Activated CD4-positive, alpha-beta memory T cell treated with anti-CD3 and anti-CD28 coated beads, Interleukin-2, amount 10 ng/mL, durations not matched to agents 7 days and 5 days (primary cell): ENCODE results near the gene FAXC. TPM values are rescaled to one million over a fixed set of nuclear protein-coding genes. Genes with fewer than 3 reads are reported as not detected.

Experiments
- CTCF ChIA-PET: fragments of 350-600 bp; sonication (Branson Sonifier 250); formaldehyde crosslinking; loops from one replicate; lab custom pipeline; 2021; ENCODE audit warnings: antibody characterized with exemption, inconsistent platforms; lab: Charles Lee
- POLR2A ChIA-PET: fragments of 350-600 bp; sonication (Branson Sonifier 250); formaldehyde crosslinking; loops from one replicate; lab custom pipeline; 2021; ENCODE audit warnings: antibody characterized with exemption; lab: Charles Lee
- DNase-seq: peaks from one replicate; pipeline ENCODE4 v3.0.0-alpha.2; 2020
- H3K27ac Mint-ChIP-seq: one replicate; pipeline ENCODE4 v1.8.0; 2021; ENCODE audit warnings: mild to moderate bottlenecking, mixed read lengths
- H3K27me3 Mint-ChIP-seq: one replicate; pipeline ENCODE4 v1.8.0; 2021; ENCODE audit warnings: mixed read lengths
- H3K36me3 Mint-ChIP-seq: one replicate; pipeline ENCODE4 v1.8.0; 2021; ENCODE audit warnings: low read depth, mixed read lengths
- H3K4me1 Mint-ChIP-seq: one replicate; pipeline ENCODE4 v1.8.0; 2021; ENCODE audit warnings: mixed read lengths
- H3K4me3 Mint-ChIP-seq: one replicate; pipeline ENCODE4 v1.8.0; 2021; ENCODE audit warnings: mild to moderate bottlenecking, mixed read lengths
- H3K9me3 Mint-ChIP-seq: one replicate; pipeline ENCODE4 v1.8.0; 2021; ENCODE audit warnings: mixed read lengths
- total RNA-seq, 2 experiments: library from RNA; stranded (reverse); gene quantifications; one replicate each; pipeline ENCODE4 v1.2.3, GENCODE V29; 2021

Gene FAXC
- total RNA-seq, 2 experiments from 2014 or later = 0.23 to 0.38 TPM

DNA sequence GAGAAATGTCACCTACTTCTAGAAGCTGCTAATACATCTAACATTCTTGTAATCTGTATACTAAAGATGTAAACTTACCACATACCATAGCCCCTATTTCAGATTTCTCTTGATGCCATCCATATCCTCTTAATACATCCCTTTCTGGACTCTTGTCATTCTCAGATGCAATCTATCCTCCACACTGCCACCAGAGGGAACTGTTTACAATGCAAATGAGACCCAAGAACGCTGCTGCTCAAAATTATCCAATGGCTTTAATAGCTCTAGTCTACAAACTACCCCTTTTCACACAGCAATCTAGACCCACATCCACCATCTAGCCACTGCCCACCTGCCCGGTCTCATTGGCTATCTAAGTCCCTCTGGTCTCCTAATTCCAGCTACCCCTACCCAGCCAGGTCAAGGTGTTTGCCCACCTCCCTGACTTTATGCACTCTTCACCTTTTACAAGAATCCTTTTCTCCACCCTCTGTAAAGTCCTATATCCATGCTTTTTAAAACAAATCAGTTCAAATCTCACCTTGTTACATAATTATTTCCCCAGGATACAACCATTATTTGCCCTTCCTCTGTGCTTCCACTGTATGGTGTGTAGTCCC, 14.8 kb downstream of the FAXC start:
- no peaks in the 10 kb centered on the region for H3K9me3 Mint-ChIP-seq
- DNase-seq = peak; percentile 26
- no peak overlapping the region for H3K4me3 Mint-ChIP-seq
- ChIA-PET POLR2A (no interaction called here), CTCF (interaction anchor here (0.6 to 1.4 kb wide), 13 partner anchors 10 to 99 kb away, joined by 3 to 8 read pairs (median 4); partner anchors contain the start of genes COQ3 and FAXC)
- no peaks in the 10 kb centered on the region for H3K36me3 Mint-ChIP-seq
- peaks cover 26% of the 10 kb centered on the region for H3K27me3 Mint-ChIP-seq
- no peak overlapping the region for H3K27ac Mint-ChIP-seq
- H3K4me1 Mint-ChIP-seq = peaks cover 10% of the 10 kb centered on the region

DNA sequence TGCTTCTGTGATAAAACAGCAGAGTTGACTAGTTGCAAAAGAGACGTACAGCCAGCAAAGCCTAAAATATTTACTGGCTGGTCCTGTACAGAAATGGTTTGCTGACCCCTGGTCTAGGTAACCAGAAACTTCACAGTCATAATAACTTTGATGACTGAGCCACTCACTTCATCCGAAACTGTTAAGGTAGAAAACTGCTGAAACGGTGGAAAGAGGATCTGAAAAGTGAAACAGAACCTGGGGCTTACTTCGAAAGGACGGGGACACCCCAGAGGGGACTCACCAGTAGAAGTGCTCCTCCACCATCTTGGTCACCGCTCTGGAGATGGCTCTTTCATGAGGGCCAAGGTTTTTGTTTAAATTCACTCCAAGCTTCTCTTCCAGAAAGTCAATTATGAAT, 16.4 kb downstream of the FAXC start:
- ChIA-PET CTCF (interaction anchor here (1.2 kb wide), 1 partner anchor 93 kb away, joined by 5 read pairs; no protein-coding TSS in a partner anchor), POLR2A (no interaction called here)
- H3K4me3 Mint-ChIP-seq = no peak overlapping the region
- no peaks in the 10 kb centered on the region for H3K36me3 Mint-ChIP-seq
- H3K9me3 Mint-ChIP-seq = no peaks in the 10 kb centered on the region
- H3K4me1 Mint-ChIP-seq = peaks cover 10% of the 10 kb centered on the region
- no peak for DNase-seq
- peaks cover 18% of the 10 kb centered on the region for H3K27me3 Mint-ChIP-seq
- H3K27ac Mint-ChIP-seq = no peak overlapping the region

DNA sequence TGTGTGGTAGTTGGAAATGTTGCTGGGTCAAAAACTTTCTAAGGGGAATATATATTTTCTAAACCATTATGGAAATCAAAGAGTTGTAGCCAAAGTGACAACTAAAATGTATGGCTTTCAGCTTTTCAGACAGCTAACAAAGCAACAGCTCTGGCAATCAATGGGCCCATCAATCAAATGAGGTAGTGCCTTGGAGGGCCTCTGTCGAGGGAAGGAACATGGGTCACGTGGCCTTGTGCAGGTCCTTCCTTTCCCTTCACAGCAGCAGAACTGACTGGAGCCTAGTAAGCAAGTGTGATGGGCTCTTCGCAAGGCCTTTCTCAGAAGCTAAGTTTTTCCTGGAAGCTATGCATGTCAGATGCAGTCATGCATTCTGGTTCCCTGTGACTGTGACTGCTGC, 17.9 kb downstream of the FAXC start:
- Mint-ChIP-seq H3K27me3 (peaks cover 7% of the 10 kb centered on the region), H3K9me3 (no peaks in the 10 kb centered on the region), H3K36me3 (no peaks in the 10 kb centered on the region), H3K27ac (no peak overlapping the region), H3K4me3 (no peak overlapping the region), H3K4me1 (peaks cover 10% of the 10 kb centered on the region)
- DNase-seq = no peak
- CTCF ChIA-PET = interaction anchor here (1.1 to 3.1 kb wide), 10 partner anchors 12 to 415 kb away, joined by 3 to 23 read pairs (median 5); partner anchors contain the start of gene COQ3
- POLR2A ChIA-PET = no interaction called here

DNA sequence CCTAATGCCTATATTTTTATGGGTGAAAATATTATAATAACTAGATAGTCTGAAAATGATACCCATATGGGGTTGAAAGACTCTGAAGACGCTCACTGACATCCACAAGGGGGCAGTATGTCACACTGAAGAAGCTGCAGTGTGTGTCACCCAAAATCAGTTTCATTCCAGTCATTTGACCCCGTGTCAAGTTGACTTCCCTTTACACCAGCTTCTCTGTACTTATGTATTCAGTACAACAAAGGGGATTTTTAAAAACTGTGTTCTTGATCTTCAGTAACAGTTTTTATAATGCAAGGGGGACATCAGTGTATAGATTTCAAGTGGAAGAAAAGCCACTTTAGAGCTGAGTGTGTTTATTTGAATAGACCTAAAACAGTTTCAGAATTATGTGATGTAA, 19.3 kb downstream of the FAXC start:
- Mint-ChIP-seq H3K4me1 (peaks cover 10% of the 10 kb centered on the region), H3K27ac (no peak overlapping the region), H3K27me3 (peaks cover 8% of the 10 kb centered on the region), H3K36me3 (no peaks in the 10 kb centered on the region), H3K4me3 (no peak overlapping the region), H3K9me3 (no peaks in the 10 kb centered on the region)
- DNase-seq = peak; percentile 64
- POLR2A ChIA-PET = interaction anchor here (1.2 to 1.5 kb wide), 2 partner anchors 17 to 96 kb away, joined by 3 to 6 read pairs; no protein-coding TSS in a partner anchor
- CTCF ChIA-PET = interaction anchor here (0.7 to 3.1 kb wide), 31 partner anchors 8 to 493 kb away, joined by 3 to 23 read pairs (median 4); partner anchors contain the start of genes CCNC and COQ3

DNA sequence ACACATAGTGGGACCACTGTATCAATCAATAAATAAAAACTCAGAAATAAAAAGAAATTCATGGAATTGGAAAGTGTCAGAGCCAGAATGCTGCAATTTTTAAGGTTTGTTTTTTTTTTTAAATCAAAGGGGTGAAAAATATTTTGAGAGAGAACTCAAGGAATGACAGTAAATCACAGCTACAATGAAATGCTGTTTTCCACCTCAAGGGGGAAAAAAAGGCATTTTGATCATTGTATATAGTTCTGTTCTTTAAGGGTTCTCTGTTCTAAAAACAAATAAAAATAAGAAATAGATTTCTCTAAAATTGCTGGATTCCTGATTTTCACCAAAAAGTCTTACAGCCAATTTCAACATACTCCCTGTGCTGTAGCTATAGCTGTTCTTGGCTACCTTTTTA, 24.5 kb downstream of the FAXC start:
- Mint-ChIP-seq H3K9me3 (no peaks in the 10 kb centered on the region), H3K4me3 (no peak overlapping the region), H3K27ac (no peak overlapping the region), H3K4me1 (no peaks in the 10 kb centered on the region), H3K27me3 (peaks cover 23% of the 10 kb centered on the region), H3K36me3 (no peaks in the 10 kb centered on the region)
- POLR2A ChIA-PET = no interaction called here
- CTCF ChIA-PET = no interaction called here
- no peak for DNase-seq

DNA sequence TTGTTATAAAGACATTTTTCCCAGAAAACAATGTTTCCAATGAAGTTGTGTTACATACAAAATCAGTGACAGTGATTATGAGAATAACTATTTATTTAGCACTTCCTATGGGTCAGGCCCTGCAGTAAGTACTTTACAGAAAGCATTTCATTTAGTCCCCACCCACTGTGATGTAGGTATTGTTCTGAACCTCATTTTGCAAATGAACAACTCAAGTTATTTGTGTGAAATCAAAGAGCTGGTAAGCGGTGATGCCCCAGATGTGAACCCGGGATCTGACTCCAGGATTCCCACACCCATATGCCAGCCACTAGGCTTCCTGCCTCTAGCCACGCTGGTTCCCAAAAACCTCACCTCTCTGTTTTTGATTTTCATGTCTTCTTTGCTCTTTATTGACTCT, 30.9 kb downstream of the FAXC start:
- CTCF ChIA-PET = interaction anchor here (1.8 kb wide), 1 partner anchor 12 kb away, joined by 10 read pairs; no protein-coding TSS in a partner anchor
- no peaks in the 10 kb centered on the region for H3K9me3 Mint-ChIP-seq
- no peaks in the 10 kb centered on the region for H3K36me3 Mint-ChIP-seq
- no peak for DNase-seq
- peaks cover 33% of the 10 kb centered on the region for H3K27me3 Mint-ChIP-seq
- POLR2A ChIA-PET = no interaction called here
- no peaks in the 10 kb centered on the region for H3K4me1 Mint-ChIP-seq
- no peak overlapping the region for H3K4me3 Mint-ChIP-seq
- H3K27ac Mint-ChIP-seq = no peak overlapping the region

DNA sequence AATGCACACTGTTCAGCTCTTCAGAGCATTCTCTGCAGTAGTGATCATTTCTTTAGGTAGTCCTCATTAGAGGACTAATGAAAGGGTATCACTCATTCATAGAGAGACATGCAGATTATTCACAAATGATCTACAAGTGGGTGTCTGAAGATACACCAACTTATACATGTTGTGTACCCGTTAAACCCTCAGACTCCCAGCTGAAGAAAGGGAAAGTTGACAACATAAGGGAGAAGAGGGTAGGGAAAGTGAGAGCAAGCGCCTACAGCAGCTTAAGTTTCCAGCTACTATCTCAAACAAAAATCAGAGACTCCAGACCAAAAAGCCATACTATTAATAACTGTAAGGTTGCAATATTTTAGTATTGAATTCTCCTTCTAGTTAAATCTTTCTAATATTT, 37.1 kb downstream of the FAXC start:
- POLR2A ChIA-PET = no interaction called here
- Mint-ChIP-seq H3K9me3 (no peaks in the 10 kb centered on the region), H3K36me3 (no peaks in the 10 kb centered on the region), H3K4me1 (no peaks in the 10 kb centered on the region), H3K4me3 (no peak overlapping the region), H3K27me3 (peaks cover 24% of the 10 kb centered on the region), H3K27ac (no peak overlapping the region)
- DNase-seq = no peak
- CTCF ChIA-PET = interaction anchor here (0.9 kb wide), 1 partner anchor 113 kb away, joined by 3 read pairs; no protein-coding TSS in a partner anchor

DNA sequence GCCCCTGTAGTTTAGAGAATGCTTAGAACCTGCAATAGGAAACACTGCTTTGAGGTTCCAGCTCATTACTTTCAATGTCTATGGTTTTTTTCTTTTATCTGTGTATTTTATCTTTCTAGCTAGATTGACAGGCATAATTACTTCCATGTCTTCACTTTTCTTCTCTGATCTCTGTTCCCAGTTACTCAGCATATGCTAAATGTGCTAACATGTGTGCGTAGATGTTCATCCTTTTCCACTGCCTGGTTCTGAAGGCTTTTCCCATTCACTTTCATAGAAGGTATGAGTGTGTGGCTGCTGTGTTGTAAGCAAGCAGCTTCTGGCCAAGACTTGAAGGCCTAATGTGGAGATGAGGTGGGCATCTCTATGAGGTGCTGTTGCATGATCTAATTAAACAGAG, 38.9 kb downstream of the FAXC start:
- DNase-seq = no peak
- H3K4me1 Mint-ChIP-seq = no peaks in the 10 kb centered on the region
- H3K9me3 Mint-ChIP-seq = no peaks in the 10 kb centered on the region
- no peaks in the 10 kb centered on the region for H3K36me3 Mint-ChIP-seq
- CTCF ChIA-PET = interaction anchor here (1.2 kb wide), 1 partner anchor 20 kb away, joined by 3 read pairs; no protein-coding TSS in a partner anchor
- H3K27ac Mint-ChIP-seq = no peak overlapping the region
- POLR2A ChIA-PET = no interaction called here
- H3K4me3 Mint-ChIP-seq = no peak overlapping the region
- peaks cover 25% of the 10 kb centered on the region for H3K27me3 Mint-ChIP-seq

DNA sequence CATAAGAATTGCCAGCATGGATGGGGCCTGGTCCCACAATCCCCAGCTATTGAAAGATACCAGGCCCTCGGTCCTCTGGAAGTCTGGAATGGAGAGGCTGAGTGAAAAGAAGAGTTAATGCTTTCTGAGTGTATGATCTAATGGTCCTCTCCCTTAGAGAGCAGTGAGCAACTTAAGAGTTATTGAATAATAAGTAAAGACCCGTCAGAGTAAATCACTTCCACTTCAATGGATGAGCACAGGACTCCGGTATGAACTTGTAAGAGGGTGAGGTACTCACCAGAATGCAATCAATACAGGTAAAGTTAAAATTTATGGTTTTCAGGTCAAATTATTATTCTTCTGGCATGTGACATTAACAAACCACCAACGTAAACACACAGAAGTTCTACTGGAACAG, 39.9 kb downstream of the FAXC start:
- Mint-ChIP-seq H3K27me3 (peaks cover 21% of the 10 kb centered on the region), H3K27ac (no peak overlapping the region), H3K9me3 (no peaks in the 10 kb centered on the region), H3K4me1 (no peaks in the 10 kb centered on the region), H3K4me3 (no peak overlapping the region), H3K36me3 (no peaks in the 10 kb centered on the region)
- ChIA-PET CTCF (no interaction called here), POLR2A (no interaction called here)
- no peak for DNase-seq

DNA sequence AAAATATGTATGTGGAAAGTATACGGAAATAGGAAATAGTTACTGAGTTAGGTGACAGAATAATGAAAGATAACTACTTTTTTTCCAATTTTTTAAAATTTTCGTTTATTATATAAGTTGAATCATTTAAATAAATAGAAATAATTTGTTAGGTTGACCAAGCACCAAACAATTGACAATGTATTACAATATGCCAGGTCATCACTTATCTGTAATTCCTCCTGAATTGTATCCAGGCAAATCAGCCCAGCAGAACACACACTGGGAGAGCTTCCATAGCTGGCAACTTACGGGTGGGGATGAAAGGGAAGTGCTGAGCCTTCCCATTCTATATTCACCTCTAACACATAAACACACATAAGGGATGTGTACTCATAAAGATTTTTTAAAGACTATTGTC, 40.7 kb downstream of the FAXC start:
- H3K27me3 Mint-ChIP-seq = peaks cover 15% of the 10 kb centered on the region
- H3K9me3 Mint-ChIP-seq = no peaks in the 10 kb centered on the region
- H3K36me3 Mint-ChIP-seq = no peaks in the 10 kb centered on the region
- no peak overlapping the region for H3K27ac Mint-ChIP-seq
- no peak overlapping the region for H3K4me3 Mint-ChIP-seq
- CTCF ChIA-PET = no interaction called here
- H3K4me1 Mint-ChIP-seq = no peaks in the 10 kb centered on the region
- no peak for DNase-seq
- POLR2A ChIA-PET = no interaction called here

DNA sequence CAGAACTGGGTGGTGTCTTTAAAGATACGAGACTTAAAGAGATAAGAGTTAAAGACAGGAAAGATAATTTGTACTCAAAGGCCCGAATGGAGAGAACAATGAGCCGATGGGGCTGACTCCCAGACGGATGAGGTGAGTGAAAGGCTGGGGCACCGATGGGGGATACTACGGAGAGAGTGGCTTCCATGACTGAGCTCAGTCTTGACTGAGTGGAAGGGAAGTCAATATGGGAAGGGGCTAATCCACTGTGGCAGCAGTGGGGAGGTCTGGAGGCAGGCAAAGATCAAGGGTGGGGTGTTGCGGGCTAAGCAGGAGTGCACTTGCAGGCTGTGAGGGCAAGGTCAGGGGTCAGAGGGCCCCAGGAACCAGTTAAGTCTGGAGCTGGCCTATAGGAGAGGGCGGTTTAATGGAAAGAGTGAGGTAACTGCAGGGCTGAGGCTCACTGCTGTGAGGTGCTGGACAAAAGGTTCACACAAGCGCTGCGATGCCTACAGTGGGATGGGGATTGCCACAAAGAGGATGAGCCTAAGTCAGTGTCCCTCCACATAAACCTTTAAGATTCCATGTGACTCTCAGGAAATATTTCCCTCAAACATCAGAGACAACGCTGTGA, 42.1 kb downstream of the FAXC start:
- peaks cover 12% of the 10 kb centered on the region for H3K27me3 Mint-ChIP-seq
- CTCF ChIA-PET = no interaction called here
- no peaks in the 10 kb centered on the region for H3K4me1 Mint-ChIP-seq
- no peaks in the 10 kb centered on the region for H3K36me3 Mint-ChIP-seq
- POLR2A ChIA-PET = no interaction called here
- H3K27ac Mint-ChIP-seq = no peak overlapping the region
- no peak overlapping the region for H3K4me3 Mint-ChIP-seq
- no peak for DNase-seq
- H3K9me3 Mint-ChIP-seq = no peaks in the 10 kb centered on the region

DNA sequence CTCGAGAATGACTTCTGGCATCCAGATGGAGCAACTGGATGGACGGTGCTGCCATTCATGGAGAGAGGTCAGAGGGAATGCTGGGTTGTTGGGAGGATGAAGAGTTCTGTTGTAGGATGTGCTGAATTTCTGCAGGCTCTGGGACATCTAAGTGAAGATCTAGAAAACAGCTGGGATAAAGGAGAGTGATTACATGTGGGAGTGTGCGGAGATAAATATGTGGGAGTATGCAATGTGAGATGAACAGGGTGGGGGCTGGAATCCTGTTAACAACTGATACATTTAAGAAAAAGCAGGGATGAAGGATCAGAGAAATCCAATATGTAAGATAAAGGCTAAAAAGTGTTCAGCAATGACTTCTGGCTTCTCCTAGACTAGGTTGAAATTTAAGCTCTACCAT, 43.1 kb downstream of the FAXC start:
- H3K4me3 Mint-ChIP-seq = no peak overlapping the region
- no peaks in the 10 kb centered on the region for H3K4me1 Mint-ChIP-seq
- H3K27ac Mint-ChIP-seq = no peak overlapping the region
- CTCF ChIA-PET = no interaction called here
- peaks cover 4% of the 10 kb centered on the region for H3K27me3 Mint-ChIP-seq
- POLR2A ChIA-PET = no interaction called here
- H3K9me3 Mint-ChIP-seq = no peaks in the 10 kb centered on the region
- H3K36me3 Mint-ChIP-seq = no peaks in the 10 kb centered on the region
- DNase-seq = no peak

DNA sequence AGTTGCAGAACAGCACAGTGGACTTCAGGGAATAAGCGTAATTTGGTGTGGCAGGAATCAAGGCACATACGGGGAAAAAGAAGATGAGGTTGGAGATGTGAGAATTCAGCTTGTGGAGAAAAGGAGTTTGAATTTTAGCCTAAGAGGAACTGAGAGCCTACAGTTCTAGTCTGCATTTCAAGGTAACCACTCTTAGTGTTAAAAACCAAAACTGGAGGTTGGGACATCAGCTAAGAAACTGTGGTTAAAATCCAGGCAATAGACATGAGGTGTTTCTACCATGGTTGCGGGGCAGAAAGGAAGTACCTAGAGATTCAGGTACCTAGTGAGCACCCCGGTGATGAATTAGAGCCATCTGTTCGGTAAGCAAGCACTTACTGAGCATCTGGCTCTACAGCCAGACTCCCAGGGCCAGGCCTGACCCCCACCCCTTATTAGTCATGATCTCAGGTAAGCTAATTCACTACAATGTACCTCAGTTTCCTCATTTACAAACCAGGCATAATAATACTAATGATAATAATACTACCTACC, 44.4 kb downstream of the FAXC start:
- CTCF ChIA-PET = no interaction called here

More for the DNA sequence above, 44.4 kb downstream of the FAXC start:
- H3K4me3 Mint-ChIP-seq = no peak overlapping the region
- no peaks in the 10 kb centered on the region for H3K36me3 Mint-ChIP-seq
- no peak for DNase-seq
- POLR2A ChIA-PET = no interaction called here
- H3K27me3 Mint-ChIP-seq = peaks cover 13% of the 10 kb centered on the region
- no peak overlapping the region for H3K27ac Mint-ChIP-seq
- no peaks in the 10 kb centered on the region for H3K4me1 Mint-ChIP-seq
- H3K9me3 Mint-ChIP-seq = no peaks in the 10 kb centered on the region
